GM23338 (cell line): ENCODE data around the gene SPRED2. TPM values are rescaled to one million over a fixed set of nuclear protein-coding genes. Genes with fewer than 3 reads are reported as not detected.

Experiments used
- ATAC-seq: fragments of 200-7000 bp; cut with Tn5 transposase; 3 replicates; pipeline ENCODE4 v1.9.1; 2020
- DNase-seq: peaks from one replicate; pipeline ENCODE4 v3.0.0-alpha.2; 2015; ENCODE audit warnings: low spot score
- H2AFZ ChIP-seq: fragments of 200-600 bp; sonication (generic); 2 replicates; pipeline ENCODE4 v1.8.0; 2016; ENCODE audit warnings: antibody characterized with exemption, mild to moderate bottlenecking, moderate library complexity
- H3F3A ChIP-seq: fragments of 200-600 bp; sonication (generic); replicated peaks from 2 replicates; pipeline ENCODE4 v1.8.0; 2017; ENCODE audit warnings: antibody characterized with exemption, mixed run types, low read depth
- H3K27ac ChIP-seq: fragments of 200-600 bp; sonication (generic); 2 replicates; pipeline ENCODE4 v1.6.1; 2016; ENCODE audit warnings: low read depth
- H3K27me3 ChIP-seq: fragments of 200-600 bp; sonication (generic); 2 replicates; pipeline ENCODE4 v1.8.0; 2016; ENCODE audit warnings: mild to moderate bottlenecking, mixed run types, moderate library complexity; ENCODE audit not compliant: insufficient read depth
- H3K36me3 ChIP-seq: fragments of 200-600 bp; sonication (generic); 2 replicates; pipeline ENCODE4 v1.8.0; 2016; ENCODE audit warnings: mild to moderate bottlenecking; ENCODE audit not compliant: insufficient read depth
- H3K4me1 ChIP-seq: fragments of 200-600 bp; sonication (generic); 2 replicates; pipeline ENCODE4 v1.8.0; 2016; ENCODE audit warnings: mild to moderate bottlenecking, moderate library complexity; ENCODE audit not compliant: insufficient read depth
- H3K4me2 ChIP-seq: fragments of 200-600 bp; sonication (generic); 2 replicates; pipeline ENCODE4 v1.7.1; 2017; ENCODE audit warnings: mixed run types
- H3K4me3 ChIP-seq: fragments of 200-600 bp; sonication (generic); 2 replicates; pipeline ENCODE4 v1.6.1; 2016; ENCODE audit warnings: mixed run types
- H3K79me2 ChIP-seq: fragments of 200-600 bp; sonication (generic); replicated peaks from 2 replicates; pipeline ENCODE4 v1.8.0; 2017; ENCODE audit warnings: mild to moderate bottlenecking; ENCODE audit not compliant: insufficient read depth
- H3K9me2 ChIP-seq: fragments of 200-600 bp; sonication (generic); 2 replicates; pipeline ENCODE4 v1.8.0; 2017; ENCODE audit not compliant: insufficient read depth
- H4K20me1 ChIP-seq: fragments of 200-600 bp; sonication (generic); replicated peaks from 2 replicates; pipeline ENCODE4 v1.8.0; 2017; ENCODE audit warnings: mild to moderate bottlenecking; ENCODE audit not compliant: insufficient read depth
- H3K27ac Mint-ChIP-seq: 2 replicates; pipeline ENCODE4 v1.8.0; 2020; ENCODE audit warnings: inconsistent platforms, mild to moderate bottlenecking, moderate library complexity, mixed read lengths
- H3K27me3 Mint-ChIP-seq: 3 replicates; pipeline ENCODE4 v1.8.0; 2022; ENCODE audit warnings: low read depth, mild to moderate bottlenecking, moderate library complexity, mixed read lengths, inconsistent platforms; ENCODE audit not compliant: insufficient read depth, poor library complexity
- H3K36me3 Mint-ChIP-seq: 3 replicates; pipeline ENCODE4 v1.8.0; 2021; ENCODE audit warnings: low read depth, mild to moderate bottlenecking, inconsistent platforms, moderate library complexity, mixed read lengths
- H3K4me1 Mint-ChIP-seq: 3 replicates; pipeline ENCODE4 v1.8.0; 2020; ENCODE audit warnings: mild to moderate bottlenecking, inconsistent platforms, mixed read lengths
- H3K4me3 Mint-ChIP-seq: 3 replicates; pipeline ENCODE4 v1.8.0; 2021; ENCODE audit warnings: moderate library complexity, mild to moderate bottlenecking, inconsistent platforms, mixed read lengths
- H3K9me3 Mint-ChIP-seq: 3 replicates; pipeline ENCODE4 v1.8.0; 2020; ENCODE audit warnings: moderate library complexity, mild to moderate bottlenecking, inconsistent platforms, mixed read lengths
- CREB1 ChIP-seq: fragments of 250-450 bp; sonication (Bioruptor Pico); IDR thresholded peaks from 2 replicates; pipeline ENCODE4 v1.5.0; 2020; ENCODE audit warnings: low read depth, mild to moderate bottlenecking, moderate library complexity
- CTCF ChIP-seq, 2 experiments: fragments of 200-600 bp in 1 of 2; sonication (generic) in 1 of 2; conservative IDR thresholded peaks; 2 replicates each; pipeline versions ENCODE4 v1.5.1 to v1.6.1; 2016 to 2017; ENCODE audit warnings: antibody characterized with exemption in 2 of 2, low read depth in 2 of 2, mild to moderate bottlenecking in 2 of 2, moderate library complexity in 1 of 2
- ETS1 ChIP-seq: IDR thresholded peaks from 2 replicates; pipeline ENCODE4 v1.6.1; 2016; ENCODE audit warnings: antibody characterized with exemption
- EZH2 ChIP-seq: fragments of 200-600 bp; sonication (generic); IDR thresholded peaks from one replicate; pipeline ENCODE4 v1.8.0; 2017; ENCODE audit warnings: antibody characterized with exemption, mild to moderate bottlenecking, low read depth; ENCODE audit not compliant: unreplicated experiment
- EZH2phosphoT487 ChIP-seq: fragments of 200-600 bp; sonication (generic); IDR thresholded peaks from one replicate; pipeline ENCODE4 v1.8.1; 2018; ENCODE audit warnings: antibody characterized with exemption; ENCODE audit not compliant: unreplicated experiment
- JUNB ChIP-seq: IDR thresholded peaks from one replicate; pipeline ENCODE4 v1.6.1; 2016; ENCODE audit warnings: antibody characterized with exemption; ENCODE audit not compliant: unreplicated experiment
- NANOG ChIP-seq: IDR thresholded peaks from 2 replicates; pipeline ENCODE4 v1.6.1; 2016; ENCODE audit warnings: antibody characterized with exemption, borderline replicate concordance
- POLR2AphosphoS5 ChIP-seq: IDR thresholded peaks from 2 replicates; pipeline ENCODE4 v1.6.1; 2016; ENCODE audit warnings: antibody characterized with exemption, low read depth
- REST ChIP-seq: IDR thresholded peaks from one replicate; pipeline ENCODE4 v1.6.1; 2018; ENCODE audit warnings: antibody characterized with exemption; ENCODE audit not compliant: unreplicated experiment
- STAT1 ChIP-seq: IDR thresholded peaks from one replicate; pipeline ENCODE4 v1.6.1; 2016; ENCODE audit warnings: antibody characterized with exemption; ENCODE audit not compliant: unreplicated experiment
- ZNF114 ChIP-seq: fragments of 250-450 bp; sonication (Bioruptor Pico); IDR thresholded peaks from 2 replicates; pipeline ENCODE4 v1.5.0; 2020; ENCODE audit warnings: mild to moderate bottlenecking, moderate library complexity
- ZNF331 ChIP-seq: fragments of 250-450 bp; sonication (Bioruptor Pico); IDR thresholded peaks from 2 replicates; pipeline ENCODE4 v1.5.0; 2020; ENCODE audit warnings: low read depth, mild to moderate bottlenecking, moderate library complexity
- ZNF462 ChIP-seq: fragments of 250-450 bp; sonication (Bioruptor Pico); IDR thresholded peaks from 2 replicates; pipeline ENCODE4 v1.5.0; 2020; ENCODE audit warnings: mild to moderate bottlenecking, moderate library complexity
- polyA plus RNA-seq: library from polyadenylated mRNA; unstranded; fragments of >200 nt; fragmentation: Nextera tagmentation; extraction: Ambion mirVana; gene quantifications from 2 replicates; pipeline ENCODE4 v1.2.1, GENCODE V29; 2016
- total RNA-seq: library from RNA; depleted of rRNA; stranded (reverse); fragments of >200 nt; shearing (Covaris generic); gene quantifications from 2 replicates; pipeline ENCODE4 v1.2.3, GENCODE V29; 2014

Gene SPRED2
- total and polyA plus RNA-seq, 2 experiments from 2014 or later, result 8.7 to 13.0 TPM

GRCh38 chr2:65471409-65471808 is 39.0 kb upstream of the SPRED2 start (continued):
- no peak for TF ChIP-seq JUNB
- TF ChIP-seq NANOG, result no peak

GRCh38 chr2:65466551-65466950 is 34.2 kb upstream of the SPRED2 start:
- no peaks in the 10 kb centered on the region for H3K4me1 Mint-ChIP-seq
- no peak overlapping the region for H3K27ac Mint-ChIP-seq
- Histone ChIP-seq H3K9me2 (no peaks in the 10 kb centered on the region), H3K27ac (no peak overlapping the region), H3K4me1 (no peaks in the 10 kb centered on the region), H2AFZ (no peak overlapping the region), H3K36me3 (no peaks in the 10 kb centered on the region), H3K4me3 (no peak overlapping the region), H3F3A (no peaks in the 10 kb centered on the region), H4K20me1 (no peaks in the 10 kb centered on the region), H3K79me2 (no peaks in the 10 kb centered on the region), H3K27me3 (no peaks in the 10 kb centered on the region), H3K4me2 (no peak overlapping the region)
- peaks cover 3% of the 10 kb centered on the region for H3K27me3 Mint-ChIP-seq
- no peaks in the 10 kb centered on the region for H3K36me3 Mint-ChIP-seq
- no peak for DNase-seq
- no peak for TF ChIP-seq ZNF114 (CRISPR knock-in tag)
- no peak for TF ChIP-seq POLR2AphosphoS5
- TF ChIP-seq CREB1, result no peak
- no peak for TF ChIP-seq ZNF331 (CRISPR knock-in tag)
- no peak for TF ChIP-seq STAT1
- no peak for TF ChIP-seq NANOG
- no peak for TF ChIP-seq ETS1
- TF ChIP-seq EZH2phosphoT487, result no peak
- TF ChIP-seq CTCF (conservative IDR thresholded peaks at IDR 0.05; ENCODE audit: low read depth in 2 of 2), result no peak
- no peak for TF ChIP-seq REST
- no peak for TF ChIP-seq ZNF462
- TF ChIP-seq JUNB, result no peak
- no peak for TF ChIP-seq EZH2
- no peaks in the 10 kb centered on the region; the same call in 2 of the 3 replicates for H3K9me3 Mint-ChIP-seq
- H3K4me3 Mint-ChIP-seq, result no peak overlapping the region
- no peak for ATAC-seq
